ENCODE results near the gene PSMD11. TPM values are rescaled to one million over a fixed set of nuclear protein-coding genes. Genes with fewer than 3 reads are reported as not detected.

The PSMD11 gene
- total RNA-seq, 4 donors from 2014 or later = 10.8 to 89.3 (median 58.5) TPM

DNA sequence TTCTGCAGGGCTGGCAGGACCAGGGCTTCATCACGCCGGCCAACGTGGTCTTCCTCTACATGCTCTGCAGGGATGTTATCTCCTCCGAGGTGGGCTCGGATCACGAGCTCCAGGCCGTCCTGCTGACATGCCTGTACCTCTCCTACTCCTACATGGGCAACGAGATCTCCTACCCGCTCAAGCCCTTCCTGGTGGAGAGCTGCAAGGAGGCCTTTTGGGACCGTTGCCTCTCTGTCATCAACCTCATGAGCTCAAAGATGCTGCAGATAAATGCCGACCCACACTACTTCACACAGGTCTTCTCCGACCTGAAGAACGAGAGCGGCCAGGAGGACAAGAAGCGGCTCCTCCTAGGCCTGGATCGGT, 43.9 kb downstream of the PSMD11 start:
- Histone ChIP-seq H3K36me3 (no peaks in the 10 kb centered on the region), H3K27ac (no peak overlapping the region), H3K4me1 (peaks cover 0 to 4% of the 10 kb centered on the region in 2 donors), H3K9me3 (no peaks in the 10 kb centered on the region), H3K27me3 (no peaks in the 10 kb centered on the region), H3K4me3 (no peak overlapping the region)
- DNase-seq = no peak
- TF ChIP-seq, protein P1, sequence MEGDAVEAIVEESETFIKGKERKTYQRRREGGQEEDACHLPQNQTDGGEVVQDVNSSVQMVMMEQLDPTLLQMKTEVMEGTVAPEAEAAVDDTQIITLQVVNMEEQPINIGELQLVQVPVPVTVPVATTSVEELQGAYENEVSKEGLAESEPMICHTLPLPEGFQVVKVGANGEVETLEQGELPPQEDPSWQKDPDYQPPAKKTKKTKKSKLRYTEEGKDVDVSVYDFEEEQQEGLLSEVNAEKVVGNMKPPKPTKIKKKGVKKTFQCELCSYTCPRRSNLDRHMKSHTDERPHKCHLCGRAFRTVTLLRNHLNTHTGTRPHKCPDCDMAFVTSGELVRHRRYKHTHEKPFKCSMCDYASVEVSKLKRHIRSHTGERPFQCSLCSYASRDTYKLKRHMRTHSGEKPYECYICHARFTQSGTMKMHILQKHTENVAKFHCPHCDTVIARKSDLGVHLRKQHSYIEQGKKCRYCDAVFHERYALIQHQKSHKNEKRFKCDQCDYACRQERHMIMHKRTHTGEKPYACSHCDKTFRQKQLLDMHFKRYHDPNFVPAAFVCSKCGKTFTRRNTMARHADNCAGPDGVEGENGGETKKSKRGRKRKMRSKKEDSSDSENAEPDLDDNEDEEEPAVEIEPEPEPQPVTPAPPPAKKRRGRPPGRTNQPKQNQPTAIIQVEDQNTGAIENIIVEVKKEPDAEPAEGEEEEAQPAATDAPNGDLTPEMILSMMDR (IDR thresholded peaks at IDR 0.05) = no peak
- TF ChIP-seq POLR2A (IDR thresholded peaks at IDR 0.05) = no peak
- intact Hi-C loops (cut with DNase I; ENCODE audit: low total_unique reads) = no loop called here

GRCh38 chr17:32488604-32489180, 44.4 kb downstream of the PSMD11 start:
- Histone ChIP-seq H3K4me1 (peaks cover 0 to 4% of the 10 kb centered on the region in 2 donors), H3K36me3 (no peaks in the 10 kb centered on the region), H3K27ac (no peak overlapping the region), H3K4me3 (no peak overlapping the region), H3K27me3 (no peaks in the 10 kb centered on the region), H3K9me3 (no peaks in the 10 kb centered on the region)
- TF ChIP-seq, protein P1 (IDR thresholded peaks at IDR 0.05) = no peak
- TF ChIP-seq POLR2A (IDR thresholded peaks at IDR 0.05) = no peak
- intact Hi-C loops (cut with DNase I; ENCODE audit: low total_unique reads) = no loop called here
- no peak for DNase-seq

DNA sequence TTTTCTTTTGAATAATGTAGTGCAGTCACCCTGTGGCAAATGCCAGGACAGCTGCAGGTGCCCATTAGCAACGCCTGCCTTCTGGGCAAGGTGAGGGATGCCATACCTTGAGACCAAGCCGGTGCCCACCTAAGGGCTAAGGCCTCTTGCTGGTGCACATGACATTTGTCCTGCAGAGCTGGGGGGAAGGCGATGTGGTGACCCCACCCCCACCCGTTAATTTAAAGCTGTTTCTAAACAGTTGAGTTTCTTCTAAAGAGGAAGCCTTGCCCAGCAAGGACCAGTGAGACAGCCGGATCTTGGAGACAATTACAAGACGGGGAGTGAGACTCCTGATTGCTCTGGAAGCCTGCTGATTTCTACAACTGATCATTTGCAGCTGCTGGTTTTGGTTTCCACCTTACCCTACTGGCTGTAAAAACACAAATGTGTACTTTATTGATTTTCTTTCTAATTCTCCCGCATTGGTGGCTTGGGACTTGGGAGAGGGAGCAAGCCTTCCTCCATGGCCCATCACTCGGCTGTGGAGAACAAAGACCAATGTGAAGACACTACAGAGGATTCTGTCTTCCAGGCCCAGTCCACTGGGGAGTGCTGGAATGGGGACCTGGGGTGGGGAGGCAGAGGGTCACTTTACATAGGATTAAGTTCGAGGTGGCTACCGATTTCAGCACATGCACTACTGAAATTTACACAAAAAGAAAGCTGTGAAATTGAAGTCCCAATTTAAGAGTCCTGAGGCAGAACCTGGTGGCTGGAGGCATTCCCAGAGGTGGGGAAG, 45.2 kb downstream of the PSMD11 start:
- DNase-seq = no peak
- H3K27me3 ChIP-seq = no peaks in the 10 kb centered on the region
- TF ChIP-seq, protein P1 (IDR thresholded peaks at IDR 0.05) = no peak
- no peak for TF ChIP-seq POLR2A (IDR thresholded peaks at IDR 0.05)
- H3K4me1 ChIP-seq = peaks cover 0 to 4% of the 10 kb centered on the region in 2 donors
- intact Hi-C loops (cut with DNase I; ENCODE audit: low total_unique reads) = no loop called here
- H3K27ac ChIP-seq = no peak overlapping the region
- no peak overlapping the region for H3K4me3 ChIP-seq
- no peaks in the 10 kb centered on the region for H3K36me3 ChIP-seq
- no peaks in the 10 kb centered on the region for H3K9me3 ChIP-seq

GRCh38 chr17:32490101-32490482, 45.8 kb downstream of the PSMD11 start:
- TF ChIP-seq, protein P1 (IDR thresholded peaks at IDR 0.05) = no peak
- TF ChIP-seq POLR2A (IDR thresholded peaks at IDR 0.05) = no peak
- no peaks in the 10 kb centered on the region for H3K36me3 ChIP-seq
- intact Hi-C loops (cut with DNase I; ENCODE audit: low total_unique reads) = no loop called here
- no peak for DNase-seq
- H3K9me3 ChIP-seq = no peaks in the 10 kb centered on the region
- H3K4me1 ChIP-seq = peaks cover 0 to 4% of the 10 kb centered on the region in 2 donors
- no peaks in the 10 kb centered on the region for H3K27me3 ChIP-seq
- H3K27ac ChIP-seq = no peak overlapping the region
- H3K4me3 ChIP-seq = no peak overlapping the region

Data from uterus (tissue), 4 donors.